ENCODE data around the gene PCDH18. TPM values are rescaled to one million over a fixed set of nuclear protein-coding genes. Genes with fewer than 3 reads are reported as not detected.

PCDH18 gene
- total and polyA plus RNA-seq, 2 of the 4 experiments (the other 2 are of a cell fraction): 41.3 to 119 TPM

DNA sequence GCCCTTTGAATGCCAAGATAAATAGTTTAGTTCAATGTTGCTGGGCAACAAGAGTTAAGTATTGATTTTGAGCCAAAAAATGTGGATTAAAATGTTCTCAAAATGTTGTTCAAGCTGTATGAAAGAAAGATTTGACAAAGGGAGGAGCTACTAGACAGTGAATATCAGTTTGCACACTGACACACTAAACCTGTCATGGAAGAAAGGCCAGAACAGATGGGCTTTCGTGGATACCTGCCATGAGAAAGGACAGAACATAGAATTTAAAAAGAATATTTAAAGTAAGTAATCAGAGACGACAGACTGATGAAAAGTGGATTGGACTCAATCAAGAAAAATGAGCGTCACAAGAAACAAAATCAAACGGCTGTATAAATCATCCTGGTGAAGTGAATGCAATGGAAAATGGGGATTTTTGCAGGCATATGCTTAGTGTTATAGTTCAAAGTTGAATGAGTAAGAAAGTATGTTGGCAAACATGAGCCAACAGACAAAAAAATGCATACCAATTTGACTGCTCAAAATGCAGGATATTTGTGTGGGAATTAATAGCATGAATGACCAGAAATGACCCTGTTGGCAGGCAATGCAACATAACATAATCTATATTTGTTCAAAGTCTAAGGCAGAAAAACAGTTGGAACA, 7.4 kb downstream of the PCDH18 start:
- 47% methylated on average over 3 of the region's 4 CpGs; no CpG with 5 or more reads in 1 of the 2 experiments for WGBS, 2 experiments (ENCODE audit: extremely low coverage in 2 of 2, insufficient read length in 1 of 2)
- ATAC-seq (ENCODE audit: low read depth) (peak; percentile 15; the same call in 1 of the 2 replicates), DNase-seq (peak; percentile 37)
- Histone ChIP-seq H3K9me3 (ENCODE audit: control insufficient read depth, insufficient read depth, low read length) (no peaks in the 10 kb centered on the region), H3K27me3 (ENCODE audit: control insufficient read depth, insufficient read depth, low read length) (no peaks in the 10 kb centered on the region), H2BK20ac (ENCODE audit: low read depth, low read length) (no peak overlapping the region), H4K20me1 (ENCODE audit: insufficient read depth, low read length) (peaks cover 27% of the 10 kb centered on the region; the same call in 1 of the 2 replicates), H3K14ac (replicated peaks; ENCODE audit: low read depth, low read length) (no peak overlapping the region), H3K18ac (ENCODE audit: low read depth, low read length) (no peak overlapping the region), H2BK120ac (ENCODE audit: low read depth, low read length) (no peak overlapping the region), H2BK5ac (ENCODE audit: low read depth, low read length, poor library complexity, severe bottlenecking) (no peak overlapping the region), H3K4me3 (ENCODE audit: insufficient read depth, low read depth, low read length) (no peak overlapping the region), H3K4me1 (ENCODE audit: control insufficient read depth, insufficient read depth, low read length) (peaks cover 3% of the 10 kb centered on the region; the same call in 1 of the 2 replicates), H2AK5ac (ENCODE audit: low read depth, low read length) (no peak overlapping the region), H3K79me1 (ENCODE audit: low read depth in 1 of 2, low read length in 2 of 2) (peaks cover 23 to 31% of the 10 kb centered on the region in 2 experiments), H4K8ac (ENCODE audit: low read depth in 2 of 2, low read length in 2 of 2) (no peak overlapping the region), H4K91ac (ENCODE audit: insufficient read depth, low read depth, low read length) (no peak overlapping the region), H2AFZ (replicated peaks; ENCODE audit: low read length, poor library complexity) (no peak overlapping the region), H3K4me2 (ENCODE audit: low read depth, low read length) (peak overlapping the region; percentile 12; the same call in 1 of the 2 replicates), H3K9ac (ENCODE audit: low read depth, low read length) (no peak overlapping the region), H3K23ac (ENCODE audit: low read depth, low read length) (no peak overlapping the region), H3K9me1 (ENCODE audit: insufficient read depth, low read length) (peaks cover 10% of the 10 kb centered on the region; the same call in 1 of the 2 replicates), H2BK15ac (ENCODE audit: low read depth, low read length) (no peak overlapping the region), H4K5ac (ENCODE audit: low read depth, low read length) (no peak overlapping the region), H3K36me3 (ENCODE audit: control insufficient read depth, insufficient read depth, low read length) (peaks cover 69% of the 10 kb centered on the region), H2AK9ac (replicated peaks; ENCODE audit: low read depth, low read length, poor library complexity) (no peak overlapping the region), H3K56ac (ENCODE audit: extremely low read depth, insufficient read depth, low read length) (no peak overlapping the region), H3K27ac (ENCODE audit: insufficient read depth, low read length) (peak overlapping the region; percentile 3; the same call in 1 of the 2 replicates), H3K4ac (ENCODE audit: low read depth, low read length) (no peak overlapping the region)
- POLR2A ChIA-PET (ENCODE audit: unreplicated experiment): interaction anchor here (0.5 to 1.6 kb wide), 2 partner anchors 337 to 401 kb away, joined by 3 to 6 read pairs; no protein-coding TSS in a partner anchor
- CTCF ChIA-PET: interaction anchor here (1.5 kb wide), 1 partner anchor 400 kb away, joined by 4 read pairs; no protein-coding TSS in a partner anchor
- BruUV-seq (replicated peaks): no TSS peak
- in situ Hi-C loops (cut with MboI; ENCODE audit: low sequenced_read_pairs) (loop anchor here (10.0 to 25.0 kb wide), 4 partner anchors 238 to 1162 kb away; no protein-coding TSS in a partner anchor), intact Hi-C loops (cut with micrococcal nuclease) (loop anchor here (5.0 kb wide), 1 partner anchor 658 kb away; no protein-coding TSS in a partner anchor), dilution Hi-C loops (cut with HindIII; ENCODE audit: low sequenced_read_pairs, unreplicated experiment) (no loop called here)
- no peak for TF ChIP-seq CEBPB (IDR thresholded peaks at IDR 0.05; ENCODE audit: low read depth, low read length)
- TF ChIP-seq RFX5 (IDR thresholded peaks at IDR 0.05; ENCODE audit: low read depth, low read length): no peak
- no peak for TF ChIP-seq SMC3 (IDR thresholded peaks at IDR 0.05; ENCODE audit: low read depth, low read length)
- no peak for TF ChIP-seq NFE2L2 (IDR thresholded peaks at IDR 0.05; ENCODE audit: low read depth, low read length)
- no peak for TF ChIP-seq CHD1 (IDR thresholded peaks at IDR 0.05; ENCODE audit: low read depth, low read length)
- TF ChIP-seq, protein P1, sequence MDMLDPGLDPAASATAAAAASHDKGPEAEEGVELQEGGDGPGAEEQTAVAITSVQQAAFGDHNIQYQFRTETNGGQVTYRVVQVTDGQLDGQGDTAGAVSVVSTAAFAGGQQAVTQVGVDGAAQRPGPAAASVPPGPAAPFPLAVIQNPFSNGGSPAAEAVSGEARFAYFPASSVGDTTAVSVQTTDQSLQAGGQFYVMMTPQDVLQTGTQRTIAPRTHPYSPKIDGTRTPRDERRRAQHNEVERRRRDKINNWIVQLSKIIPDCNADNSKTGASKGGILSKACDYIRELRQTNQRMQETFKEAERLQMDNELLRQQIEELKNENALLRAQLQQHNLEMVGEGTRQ (IDR thresholded peaks at IDR 0.05; ENCODE audit: low read depth, low read length): no peak
- TF ChIP-seq RAD21 (IDR thresholded peaks at IDR 0.05; ENCODE audit: low read length): no peak
- TF ChIP-seq, protein P2, sequence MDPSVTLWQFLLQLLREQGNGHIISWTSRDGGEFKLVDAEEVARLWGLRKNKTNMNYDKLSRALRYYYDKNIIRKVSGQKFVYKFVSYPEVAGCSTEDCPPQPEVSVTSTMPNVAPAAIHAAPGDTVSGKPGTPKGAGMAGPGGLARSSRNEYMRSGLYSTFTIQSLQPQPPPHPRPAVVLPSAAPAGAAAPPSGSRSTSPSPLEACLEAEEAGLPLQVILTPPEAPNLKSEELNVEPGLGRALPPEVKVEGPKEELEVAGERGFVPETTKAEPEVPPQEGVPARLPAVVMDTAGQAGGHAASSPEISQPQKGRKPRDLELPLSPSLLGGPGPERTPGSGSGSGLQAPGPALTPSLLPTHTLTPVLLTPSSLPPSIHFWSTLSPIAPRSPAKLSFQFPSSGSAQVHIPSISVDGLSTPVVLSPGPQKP (IDR thresholded peaks at IDR 0.05; ENCODE audit: borderline replicate concordance, low read depth, low read length): no peak
